ENCODE measurements around the gene HAP1.

Gene HAP1

DNA sequence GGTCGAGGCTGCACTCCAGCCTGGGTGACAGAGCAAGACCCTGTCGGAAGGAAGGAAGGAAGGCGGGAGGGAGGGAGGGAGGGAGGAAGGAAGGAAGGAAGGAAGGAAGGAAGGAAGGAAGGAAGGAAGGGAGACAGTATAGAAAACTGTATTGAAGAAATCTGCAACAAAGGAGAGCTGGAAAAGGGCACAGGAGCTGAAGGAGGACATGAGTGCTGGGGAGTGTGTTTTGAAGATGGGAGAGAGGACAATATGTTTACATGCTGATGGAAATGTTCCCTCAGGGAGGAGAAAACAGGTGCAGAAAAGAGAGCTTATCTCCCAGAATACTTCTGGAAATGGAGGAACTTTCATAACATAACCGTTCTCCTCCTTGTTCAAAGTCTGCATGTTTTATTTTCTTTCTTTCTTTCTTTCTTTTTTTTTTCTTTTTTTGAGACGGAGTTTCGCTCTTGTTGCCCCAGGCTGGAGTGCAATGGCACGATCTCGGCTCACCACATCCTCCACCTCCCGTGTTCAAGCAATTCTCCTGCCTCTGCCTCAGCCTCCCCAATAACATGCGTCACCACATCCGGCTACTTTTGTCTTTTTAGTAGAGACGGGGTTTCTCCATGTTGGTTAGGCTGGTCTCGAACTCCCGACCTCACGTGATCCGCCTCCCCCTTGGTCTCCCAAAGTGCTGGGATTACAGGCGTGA is 2.7 kb upstream of the HAP1 start:
- Histone ChIP-seq H3K9me3 (ENCODE audit: control insufficient read depth, low read length) (no peaks in the 10 kb centered on the region), H3K27me3 (replicated peaks; ENCODE audit: control insufficient read depth, insufficient read depth, low read length) (peaks cover 40% of the 10 kb centered on the region), H3K36me3 (ENCODE audit: control insufficient read depth, insufficient read depth, low read length, severe bottlenecking) (no peaks in the 10 kb centered on the region), H3K9ac (ENCODE audit: low read length) (no peak overlapping the region), H3K4me3 (ENCODE audit: low read length) (no peak overlapping the region), H3K4me1 (ENCODE audit: control insufficient read depth, insufficient read depth, low read length) (peaks cover 4% of the 10 kb centered on the region)
- no peak for DNase-seq (ENCODE audit: low read depth)

DNA sequence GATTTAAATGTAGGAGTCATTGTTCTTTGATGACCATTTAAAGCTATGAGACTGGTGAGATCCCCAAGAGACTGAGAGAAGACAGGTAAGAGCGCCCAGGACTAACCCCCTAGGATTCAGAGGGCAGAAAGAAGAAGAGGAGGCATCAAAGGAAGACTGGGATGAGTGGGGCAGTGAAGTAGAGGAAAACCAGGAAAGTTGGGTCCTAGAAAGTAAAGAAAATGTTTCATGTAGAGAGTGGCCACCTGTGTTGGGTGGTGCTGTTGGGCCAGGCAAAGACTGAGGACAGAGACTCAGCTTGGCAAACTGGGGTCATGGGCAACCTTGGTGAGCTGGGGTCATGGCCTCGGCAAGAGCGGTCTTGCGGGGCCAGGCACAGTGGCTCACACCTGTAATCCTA is 1.3 kb upstream of the HAP1 start:
- Histone ChIP-seq H3K4me3 (ENCODE audit: low read length) (no peak overlapping the region), H3K9ac (ENCODE audit: low read length) (no peak overlapping the region), H3K27me3 (replicated peaks; ENCODE audit: control insufficient read depth, insufficient read depth, low read length) (peaks cover 53% of the 10 kb centered on the region), H3K36me3 (ENCODE audit: control insufficient read depth, insufficient read depth, low read length, severe bottlenecking) (no peaks in the 10 kb centered on the region), H3K9me3 (ENCODE audit: control insufficient read depth, low read length) (no peaks in the 10 kb centered on the region), H3K4me1 (ENCODE audit: control insufficient read depth, insufficient read depth, low read length) (peaks cover 4% of the 10 kb centered on the region)
- no peak for DNase-seq (ENCODE audit: low read depth)

DNA sequence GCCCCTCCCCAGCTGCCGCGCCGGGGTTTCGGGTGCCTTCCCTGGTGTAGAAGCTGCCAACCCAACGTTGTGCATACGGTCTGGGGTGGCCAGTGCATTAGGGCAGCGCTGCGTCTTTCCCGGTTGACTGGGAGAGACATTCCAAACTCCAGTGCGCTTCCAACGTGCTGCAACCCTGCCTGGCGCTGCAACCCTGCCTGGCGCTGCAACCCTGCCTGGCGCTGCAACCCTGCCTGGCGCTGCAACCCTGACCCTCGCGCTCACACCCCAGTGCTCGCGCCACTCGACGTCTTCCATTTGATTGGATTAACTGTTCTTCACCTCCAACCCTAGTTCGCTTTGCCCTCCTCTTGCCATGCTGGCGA is 488 bp upstream of the HAP1 start:
- Histone ChIP-seq H3K4me3 (ENCODE audit: low read length) (peak overlapping the region; percentile 44), H3K36me3 (ENCODE audit: control insufficient read depth, insufficient read depth, low read length, severe bottlenecking) (no peaks in the 10 kb centered on the region), H3K27me3 (replicated peaks; ENCODE audit: control insufficient read depth, insufficient read depth, low read length) (peaks cover 61% of the 10 kb centered on the region), H3K9me3 (ENCODE audit: control insufficient read depth, low read length) (no peaks in the 10 kb centered on the region), H3K9ac (ENCODE audit: low read length) (no peak overlapping the region), H3K4me1 (ENCODE audit: control insufficient read depth, insufficient read depth, low read length) (peaks cover 9% of the 10 kb centered on the region)
- DNase-seq (ENCODE audit: low read depth): no peak

GRCh38 chr17:41733348-41734138 is 900 bp downstream of the HAP1 start:
- Histone ChIP-seq H3K36me3 (ENCODE audit: control insufficient read depth, insufficient read depth, low read length, severe bottlenecking) (no peaks in the 10 kb centered on the region), H3K4me3 (ENCODE audit: low read length) (no peak overlapping the region), H3K9me3 (ENCODE audit: control insufficient read depth, low read length) (no peaks in the 10 kb centered on the region), H3K4me1 (ENCODE audit: control insufficient read depth, insufficient read depth, low read length) (peaks cover 9% of the 10 kb centered on the region), H3K9ac (ENCODE audit: low read length) (no peak overlapping the region), H3K27me3 (replicated peaks; ENCODE audit: control insufficient read depth, insufficient read depth, low read length) (peaks cover 61% of the 10 kb centered on the region)
- DNase-seq (ENCODE audit: low read depth): no peak

DNA sequence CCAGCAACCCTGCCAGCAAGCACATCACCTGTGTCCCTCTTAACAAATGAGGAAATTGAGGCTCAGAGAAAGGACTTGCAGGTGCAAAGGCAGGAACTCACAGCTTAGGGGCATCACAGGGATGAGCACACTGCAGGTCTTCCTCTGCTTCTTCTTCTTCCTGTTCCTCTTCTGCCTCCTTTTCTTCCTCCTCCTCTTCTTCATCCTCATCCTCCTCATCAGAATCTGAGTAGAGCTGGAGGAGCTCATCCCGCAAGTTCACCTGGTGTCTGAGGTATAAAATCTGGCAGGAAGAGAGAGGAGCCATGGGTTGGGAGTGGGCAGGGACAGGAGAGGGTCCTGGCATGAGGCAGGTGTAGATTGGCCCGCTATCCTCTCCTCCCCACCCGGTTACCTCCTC is 2.6 kb downstream of the HAP1 start:
- H3K4me1 ChIP-seq (ENCODE audit: control insufficient read depth, insufficient read depth, low read length): peaks cover 9% of the 10 kb centered on the region
- no peaks in the 10 kb centered on the region for H3K36me3 ChIP-seq (ENCODE audit: control insufficient read depth, insufficient read depth, low read length, severe bottlenecking)
- peaks cover 61% of the 10 kb centered on the region for H3K27me3 ChIP-seq (replicated peaks; ENCODE audit: control insufficient read depth, insufficient read depth, low read length)
- no peak overlapping the region for H3K4me3 ChIP-seq (ENCODE audit: low read length)
- H3K9me3 ChIP-seq (ENCODE audit: control insufficient read depth, low read length): no peaks in the 10 kb centered on the region
- no peak overlapping the region for H3K9ac ChIP-seq (ENCODE audit: low read length)
- no peak for DNase-seq (ENCODE audit: low read depth)

DNA sequence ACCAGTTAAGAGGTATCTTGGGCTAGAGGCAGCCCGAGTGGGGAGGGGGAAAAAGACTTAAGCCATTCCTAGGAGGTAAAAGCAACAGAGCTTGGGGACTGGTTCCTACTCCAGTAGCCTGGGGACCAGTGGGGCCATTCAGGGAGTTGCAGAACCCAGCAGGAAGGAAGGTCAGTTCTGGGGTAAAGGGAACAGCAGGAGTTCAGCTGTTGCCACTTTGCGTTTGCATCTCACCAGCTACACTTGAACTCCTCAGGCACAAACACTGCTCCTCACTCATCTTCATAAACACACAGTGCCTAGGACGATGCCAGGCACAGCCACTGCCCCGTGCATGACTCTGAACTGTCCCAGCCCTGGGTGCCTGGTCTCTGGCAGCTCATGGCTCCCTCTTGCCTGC is 4.0 kb downstream of the HAP1 start:
- H3K27me3 ChIP-seq (replicated peaks; ENCODE audit: control insufficient read depth, insufficient read depth, low read length): peaks cover 56% of the 10 kb centered on the region
- no peaks in the 10 kb centered on the region for H3K9me3 ChIP-seq (ENCODE audit: control insufficient read depth, low read length)
- peaks cover 9% of the 10 kb centered on the region for H3K4me1 ChIP-seq (ENCODE audit: control insufficient read depth, insufficient read depth, low read length)
- no peak for DNase-seq (ENCODE audit: low read depth)
- no peaks in the 10 kb centered on the region for H3K36me3 ChIP-seq (ENCODE audit: control insufficient read depth, insufficient read depth, low read length, severe bottlenecking)
- no peak overlapping the region for H3K9ac ChIP-seq (ENCODE audit: low read length)
- no peak overlapping the region for H3K4me3 ChIP-seq (ENCODE audit: low read length)

GRCh38 chr17:41728056-41728455 is 6.4 kb downstream of the HAP1 start:
- Histone ChIP-seq H3K27me3 (replicated peaks; ENCODE audit: control insufficient read depth, insufficient read depth, low read length) (peaks cover 63% of the 10 kb centered on the region), H3K36me3 (ENCODE audit: control insufficient read depth, insufficient read depth, low read length, severe bottlenecking) (no peaks in the 10 kb centered on the region), H3K4me1 (ENCODE audit: control insufficient read depth, insufficient read depth, low read length) (peaks cover 5% of the 10 kb centered on the region), H3K9ac (ENCODE audit: low read length) (no peak overlapping the region), H3K4me3 (ENCODE audit: low read length) (no peak overlapping the region), H3K9me3 (ENCODE audit: control insufficient read depth, low read length) (no peaks in the 10 kb centered on the region)
- DNase-seq (ENCODE audit: low read depth): no peak

GRCh38 chr17:41725134-41725533 is 9.3 kb downstream of the HAP1 start:
- no peaks in the 10 kb centered on the region for H3K36me3 ChIP-seq (ENCODE audit: control insufficient read depth, insufficient read depth, low read length, severe bottlenecking)
- peaks cover under 1% of the 10 kb centered on the region for H3K4me1 ChIP-seq (ENCODE audit: control insufficient read depth, insufficient read depth, low read length)
- no peak overlapping the region for H3K4me3 ChIP-seq (ENCODE audit: low read length)
- H3K27me3 ChIP-seq (replicated peaks; ENCODE audit: control insufficient read depth, insufficient read depth, low read length): peaks cover 45% of the 10 kb centered on the region
- no peaks in the 10 kb centered on the region for H3K9me3 ChIP-seq (ENCODE audit: control insufficient read depth, low read length)
- no peak overlapping the region for H3K9ac ChIP-seq (ENCODE audit: low read length)
- DNase-seq (ENCODE audit: low read depth): no peak

DNA sequence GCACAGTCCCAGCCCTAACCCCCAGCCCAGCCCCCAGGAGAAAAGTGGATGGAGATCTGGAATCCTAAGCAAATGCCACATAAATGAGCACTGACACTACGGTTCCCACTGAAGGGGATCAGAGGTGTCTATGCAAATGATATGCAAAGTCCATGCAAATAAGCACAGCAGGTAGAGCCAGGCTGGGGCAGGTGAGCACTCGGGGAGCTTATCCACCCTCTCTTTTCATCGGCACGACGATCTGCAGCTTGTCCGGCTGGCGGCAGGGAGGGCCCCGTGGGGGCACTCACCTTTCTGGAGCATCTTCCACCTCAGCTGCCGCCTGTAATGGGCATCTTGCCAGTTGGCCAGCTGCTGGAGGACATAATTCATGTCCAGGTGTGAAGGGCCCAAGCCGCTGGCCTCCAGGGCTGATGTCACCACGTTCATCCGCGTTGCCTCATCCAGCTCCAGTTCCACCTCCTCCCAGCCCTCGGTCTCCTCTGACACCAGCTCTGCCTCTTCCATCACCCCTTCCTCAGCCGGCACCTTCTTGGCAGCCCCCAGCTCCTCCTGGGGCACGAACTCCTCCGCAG is 9.9 kb downstream of the HAP1 start:
- DNase-seq (ENCODE audit: low read depth): no peak

GRCh38 chr17:41723801-41724475 is 10.5 kb downstream of the HAP1 start:
- H3K4me1 ChIP-seq (ENCODE audit: control insufficient read depth, insufficient read depth, low read length): no peaks in the 10 kb centered on the region
- no peaks in the 10 kb centered on the region for H3K9me3 ChIP-seq (ENCODE audit: control insufficient read depth, low read length)
- peaks cover 43% of the 10 kb centered on the region for H3K27me3 ChIP-seq (replicated peaks; ENCODE audit: control insufficient read depth, insufficient read depth, low read length)
- H3K36me3 ChIP-seq (ENCODE audit: control insufficient read depth, insufficient read depth, low read length, severe bottlenecking): no peaks in the 10 kb centered on the region
- no peak overlapping the region for H3K4me3 ChIP-seq (ENCODE audit: low read length)
- no peak for DNase-seq (ENCODE audit: low read depth)
- H3K9ac ChIP-seq (ENCODE audit: low read length): no peak overlapping the region

More for the DNA sequence above, 9.9 kb downstream of the HAP1 start:
- Histone ChIP-seq H3K4me1 (ENCODE audit: control insufficient read depth, insufficient read depth, low read length) (no peaks in the 10 kb centered on the region), H3K36me3 (ENCODE audit: control insufficient read depth, insufficient read depth, low read length, severe bottlenecking) (no peaks in the 10 kb centered on the region), H3K27me3 (replicated peaks; ENCODE audit: control insufficient read depth, insufficient read depth, low read length) (peaks cover 43% of the 10 kb centered on the region), H3K4me3 (ENCODE audit: low read length) (no peak overlapping the region), H3K9ac (ENCODE audit: low read length) (no peak overlapping the region), H3K9me3 (ENCODE audit: control insufficient read depth, low read length) (no peaks in the 10 kb centered on the region)

DNA sequence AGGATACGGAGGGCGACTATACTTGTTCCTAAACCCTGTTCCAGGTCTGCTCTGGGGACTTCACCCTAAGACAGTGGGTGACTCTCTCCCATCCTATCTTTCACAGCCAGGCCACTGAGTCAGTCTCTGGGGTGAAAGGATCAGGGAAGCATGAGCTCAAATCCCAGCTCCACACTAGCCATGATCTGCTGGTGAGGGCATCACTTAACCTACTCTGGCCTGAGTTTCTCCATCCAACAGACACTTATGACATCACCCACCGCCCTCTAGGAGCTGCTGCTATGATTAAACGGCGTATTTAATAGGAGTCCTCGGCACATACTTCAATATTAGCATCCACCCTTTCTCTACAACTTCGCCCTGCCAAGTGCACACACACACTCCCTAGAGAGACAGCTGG is 12.2 kb downstream of the HAP1 start:
- H3K9ac ChIP-seq (ENCODE audit: low read length): no peak overlapping the region
- no peak overlapping the region for H3K4me3 ChIP-seq (ENCODE audit: low read length)
- H3K36me3 ChIP-seq (ENCODE audit: control insufficient read depth, insufficient read depth, low read length, severe bottlenecking): no peaks in the 10 kb centered on the region
- peaks cover 7% of the 10 kb centered on the region for H3K4me1 ChIP-seq (ENCODE audit: control insufficient read depth, insufficient read depth, low read length)
- no peaks in the 10 kb centered on the region for H3K9me3 ChIP-seq (ENCODE audit: control insufficient read depth, low read length)
- no peak for DNase-seq (ENCODE audit: low read depth)
- H3K27me3 ChIP-seq (replicated peaks; ENCODE audit: control insufficient read depth, insufficient read depth, low read length): peaks cover 38% of the 10 kb centered on the region
